Fibroblast of peridontal ligament (primary cell): ENCODE results near the gene KCNB1.

Experiments used
- DNase-seq: peaks from one replicate; pipeline ENCODE4 v3.0.0-alpha.2; 2010; ENCODE audit errors: extremely low read depth

Gene KCNB1

GRCh38 chr20:49354673-49355072 lies 127.8 kb downstream of the KCNB1 start:
- DNase-seq: no peak

GRCh38 chr20:49353348-49353747 lies 129.1 kb downstream of the KCNB1 start:
- no peak for DNase-seq

GRCh38 chr20:49352751-49353150 lies 129.7 kb downstream of the KCNB1 start:
- no peak for DNase-seq

GRCh38 chr20:49351775-49352174 lies 130.7 kb downstream of the KCNB1 start:
- no peak for DNase-seq

- DNase-seq: peak; percentile 11
Measured at GRCh38 chr20:49349694-49350252, 132.7 kb downstream of the KCNB1 start.

GRCh38 chr20:49349078-49349477 lies 133.4 kb downstream of the KCNB1 start:
- no peak for DNase-seq

GRCh38 chr20:49348563-49348962 lies 133.9 kb downstream of the KCNB1 start:
- DNase-seq: no peak

- DNase-seq: no peak
Measured at GRCh38 chr20:49347156-49347555, 135.3 kb downstream of the KCNB1 start.

GRCh38 chr20:49346682-49347081 lies 135.8 kb downstream of the KCNB1 start:
- no peak for DNase-seq

GRCh38 chr20:49345524-49345923 lies 136.9 kb downstream of the KCNB1 start:
- DNase-seq: peak; percentile 79

- peak; percentile 96 for DNase-seq
Measured at GRCh38 chr20:49344975-49345374, 137.5 kb downstream of the KCNB1 start.

GRCh38 chr20:49344140-49344539 lies 138.3 kb downstream of the KCNB1 start:
- DNase-seq: no peak

- DNase-seq: no peak
Measured at GRCh38 chr20:49343246-49343645, 139.2 kb downstream of the KCNB1 start.

GRCh38 chr20:49340161-49340966 lies 142.1 kb downstream of the KCNB1 start:
- peak; percentile 31 for DNase-seq

- DNase-seq: no peak
Measured at GRCh38 chr20:49339123-49339522, 143.3 kb downstream of the KCNB1 start.

- DNase-seq: no peak
Measured at GRCh38 chr20:49338061-49338460, 144.4 kb downstream of the KCNB1 start.

- DNase-seq: no peak
Measured at GRCh38 chr20:49337357-49337756, 145.1 kb downstream of the KCNB1 start.

GRCh38 chr20:49336786-49337185 lies 145.7 kb downstream of the KCNB1 start:
- DNase-seq: no peak

- DNase-seq: no peak
Measured at GRCh38 chr20:49335476-49335875, 147.0 kb downstream of the KCNB1 start.

GRCh38 chr20:49330701-49331615 lies 151.5 kb downstream of the KCNB1 start:
- no peak for DNase-seq

GRCh38 chr20:49328790-49329189 lies 153.7 kb downstream of the KCNB1 start:
- DNase-seq: no peak

GRCh38 chr20:49326026-49326425 lies 156.4 kb downstream of the KCNB1 start:
- DNase-seq: peak; percentile 71
